Caco-2 (cell line): ENCODE data around the gene RXRA. TPM values are rescaled to one million over a fixed set of nuclear protein-coding genes. Genes with fewer than 3 reads are reported as not detected.

Experiments
- BruUV-seq: library from RNA; stranded (reverse); fragments of 400-500 nt; replicated peaks from 2 replicates; lab custom pipeline; 2021; lab: Mats Ljungman, UMichigan
- CTCF ChIA-PET: fragments of 300-600 bp; sonication (Branson Sonifier 250); formaldehyde crosslinking; loops from one replicate; lab custom pipeline; 2022; ENCODE audit warnings: antibody characterized with exemption; lab: Charles Lee
- POLR2A ChIA-PET: fragments of 300-600 bp; sonication (Branson Sonifier 250); formaldehyde crosslinking; loops from one replicate; lab custom pipeline; 2022; ENCODE audit warnings: antibody characterized with exemption; lab: Charles Lee
- DNase-seq, 2 experiments: peaks; one replicate each; pipeline versions ENCODE4 v3.0.0 to v3.0.0-alpha.2; 2020 to 2022
- H3K27me3 ChIP-seq: replicated peaks from 2 replicates; pipeline ENCODE4 v1.6.0; 2011; ENCODE audit warnings: low read length; ENCODE audit not compliant: control insufficient read depth, insufficient read depth
- H3K36me3 ChIP-seq: 2 replicates; pipeline ENCODE4 v1.5.1; 2011; ENCODE audit warnings: low read length; ENCODE audit not compliant: control insufficient read depth, insufficient read depth
- H3K4me1 ChIP-seq: fragments of 250-450 bp; sonication (Bioruptor Pico); 2 replicates; pipeline ENCODE4 v1.5.1; 2020; ENCODE audit warnings: mild to moderate bottlenecking
- H3K4me3 ChIP-seq: 2 replicates; pipeline ENCODE4 v1.5.1; 2011; ENCODE audit warnings: low read depth, mild to moderate bottlenecking, control low read depth, low read length
- H3K9me3 ChIP-seq: fragments of 250-450 bp; sonication (Bioruptor Pico); 2 replicates; pipeline ENCODE4 v1.5.1; 2020; ENCODE audit warnings: mild to moderate bottlenecking, moderate library complexity
- H3K27ac Mint-ChIP-seq: one replicate; pipeline ENCODE4 v1.8.0; 2022; ENCODE audit warnings: mixed read lengths; ENCODE audit not compliant: unreplicated experiment
- H3K27me3 Mint-ChIP-seq: one replicate; pipeline ENCODE4 v1.8.0; 2022; ENCODE audit warnings: mixed read lengths; ENCODE audit not compliant: insufficient read depth, unreplicated experiment
- H3K36me3 Mint-ChIP-seq: one replicate; pipeline ENCODE4 v1.8.0; 2022; ENCODE audit warnings: mild to moderate bottlenecking, mixed read lengths; ENCODE audit not compliant: insufficient read depth, unreplicated experiment
- H3K4me1 Mint-ChIP-seq: one replicate; pipeline ENCODE4 v1.8.0; 2022; ENCODE audit warnings: low read depth, mixed read lengths; ENCODE audit not compliant: unreplicated experiment
- H3K4me3 Mint-ChIP-seq: one replicate; pipeline ENCODE4 v1.8.0; 2022; ENCODE audit warnings: mild to moderate bottlenecking, moderate library complexity, mixed read lengths; ENCODE audit not compliant: unreplicated experiment
- H3K9me3 Mint-ChIP-seq: one replicate; pipeline ENCODE4 v1.8.0; 2022; ENCODE audit warnings: mixed read lengths; ENCODE audit not compliant: unreplicated experiment
- intact Hi-C: fragments of 100-400 bp; cut with micrococcal nuclease; formaldehyde crosslinking; loops from one replicate; pipeline ENCODE4 v1.10.0; 2022; ENCODE audit not compliant: unreplicated experiment
- total RNA-seq: library from RNA; stranded (reverse); gene quantifications from 2 replicates; pipeline ENCODE4 v1.2.3, GENCODE V29; 2022
- TF ChIP-seq, protein P1 (sequence below), 2 experiments: fragments of 200-600 bp in 1 of 2; IDR thresholded peaks; 1 replicate in 1 of 2; 2 replicates in 1 of 2; pipeline versions ENCODE4 v1.5.1 to v1.8.0; 2011 to 2022; ENCODE audit warnings: antibody characterized with exemption in 1 of 2, control low read depth in 1 of 2, inconsistent platforms in 1 of 2, low read depth in 1 of 2, low read length in 1 of 2, mild to moderate bottlenecking in 1 of 2, moderate library complexity in 1 of 2; ENCODE audit not compliant: insufficient read depth in 1 of 2, severe bottlenecking in 1 of 2, unreplicated experiment in 1 of 2

The RXRA gene
- total RNA-seq, 1 experiment from 2014 or later: 69.1 TPM

GRCh38 chr9:134435550-134436378, 109.5 kb downstream of the RXRA start:
- no peaks in the 10 kb centered on the region for H3K9me3 Mint-ChIP-seq
- no peak overlapping the region for H3K4me3 ChIP-seq
- no peaks in the 10 kb centered on the region for H3K4me1 Mint-ChIP-seq
- ChIA-PET POLR2A (no interaction called here), CTCF (interaction anchor here (0.9 to 1.2 kb wide), 2 partner anchors 8 to 66 kb away, joined by 3 to 5 read pairs; no protein-coding TSS in a partner anchor)
- H3K27me3 ChIP-seq: no peaks in the 10 kb centered on the region
- peaks cover 3% of the 10 kb centered on the region for H3K36me3 ChIP-seq
- H3K27me3 Mint-ChIP-seq: no peaks in the 10 kb centered on the region
- no peak overlapping the region for H3K27ac Mint-ChIP-seq
- BruUV-seq: no TSS peak
- no peak overlapping the region for H3K4me3 Mint-ChIP-seq
- H3K4me1 ChIP-seq: no peaks in the 10 kb centered on the region
- DNase-seq: no peak
- TF ChIP-seq, protein P1, sequence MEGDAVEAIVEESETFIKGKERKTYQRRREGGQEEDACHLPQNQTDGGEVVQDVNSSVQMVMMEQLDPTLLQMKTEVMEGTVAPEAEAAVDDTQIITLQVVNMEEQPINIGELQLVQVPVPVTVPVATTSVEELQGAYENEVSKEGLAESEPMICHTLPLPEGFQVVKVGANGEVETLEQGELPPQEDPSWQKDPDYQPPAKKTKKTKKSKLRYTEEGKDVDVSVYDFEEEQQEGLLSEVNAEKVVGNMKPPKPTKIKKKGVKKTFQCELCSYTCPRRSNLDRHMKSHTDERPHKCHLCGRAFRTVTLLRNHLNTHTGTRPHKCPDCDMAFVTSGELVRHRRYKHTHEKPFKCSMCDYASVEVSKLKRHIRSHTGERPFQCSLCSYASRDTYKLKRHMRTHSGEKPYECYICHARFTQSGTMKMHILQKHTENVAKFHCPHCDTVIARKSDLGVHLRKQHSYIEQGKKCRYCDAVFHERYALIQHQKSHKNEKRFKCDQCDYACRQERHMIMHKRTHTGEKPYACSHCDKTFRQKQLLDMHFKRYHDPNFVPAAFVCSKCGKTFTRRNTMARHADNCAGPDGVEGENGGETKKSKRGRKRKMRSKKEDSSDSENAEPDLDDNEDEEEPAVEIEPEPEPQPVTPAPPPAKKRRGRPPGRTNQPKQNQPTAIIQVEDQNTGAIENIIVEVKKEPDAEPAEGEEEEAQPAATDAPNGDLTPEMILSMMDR (IDR thresholded peaks at IDR 0.05; ENCODE audit: insufficient read depth in 1 of 2, low read depth in 1 of 2, low read length in 1 of 2, severe bottlenecking in 1 of 2, unreplicated experiment in 1 of 2): no peak
- intact Hi-C loops: no loop called here
- no peaks in the 10 kb centered on the region for H3K9me3 ChIP-seq
- H3K36me3 Mint-ChIP-seq: peaks cover 53% of the 10 kb centered on the region

GRCh38 chr9:134436379-134436762, 110.1 kb downstream of the RXRA start:
- Histone ChIP-seq H3K36me3 (peaks cover 3% of the 10 kb centered on the region), H3K4me3 (no peak overlapping the region), H3K4me1 (no peaks in the 10 kb centered on the region), H3K27me3 (no peaks in the 10 kb centered on the region), H3K9me3 (no peaks in the 10 kb centered on the region)
- no peak overlapping the region for H3K4me3 Mint-ChIP-seq
- H3K4me1 Mint-ChIP-seq: no peaks in the 10 kb centered on the region
- TF ChIP-seq, protein P1 (IDR thresholded peaks at IDR 0.05; ENCODE audit: insufficient read depth in 1 of 2, low read depth in 1 of 2, low read length in 1 of 2, severe bottlenecking in 1 of 2, unreplicated experiment in 1 of 2): no peak
- DNase-seq: no peak
- ChIA-PET POLR2A (no interaction called here), CTCF (no interaction called here)
- BruUV-seq: no TSS peak
- intact Hi-C loops: no loop called here
- no peaks in the 10 kb centered on the region for H3K9me3 Mint-ChIP-seq
- H3K27ac Mint-ChIP-seq: no peak overlapping the region
- peaks cover 58% of the 10 kb centered on the region for H3K36me3 Mint-ChIP-seq
- H3K27me3 Mint-ChIP-seq: no peaks in the 10 kb centered on the region

- no peaks in the 10 kb centered on the region for H3K27me3 Mint-ChIP-seq
- H3K4me1 ChIP-seq: no peaks in the 10 kb centered on the region
- intact Hi-C loops: no loop called here
- no peak overlapping the region for H3K27ac Mint-ChIP-seq
- no peaks in the 10 kb centered on the region for H3K9me3 ChIP-seq
- peaks cover 3% of the 10 kb centered on the region for H3K36me3 ChIP-seq
- TF ChIP-seq, protein P1 (IDR thresholded peaks at IDR 0.05; ENCODE audit: insufficient read depth in 1 of 2, low read depth in 1 of 2, low read length in 1 of 2, severe bottlenecking in 1 of 2, unreplicated experiment in 1 of 2): no peak
- H3K4me3 Mint-ChIP-seq: no peak overlapping the region
- H3K9me3 Mint-ChIP-seq: no peaks in the 10 kb centered on the region
- POLR2A ChIA-PET: no interaction called here
- no peak for DNase-seq
- no peaks in the 10 kb centered on the region for H3K27me3 ChIP-seq
- H3K4me3 ChIP-seq: no peak overlapping the region
- CTCF ChIA-PET: no interaction called here
- no TSS peak for BruUV-seq
- no peaks in the 10 kb centered on the region for H3K4me1 Mint-ChIP-seq
- H3K36me3 Mint-ChIP-seq: peaks cover 63% of the 10 kb centered on the region
Measured at GRCh38 chr9:134436911-134437310, 110.7 kb downstream of the RXRA start.
